Tibial nerve (tissue), 4 donors: ENCODE results near the gene SUSD1.

Experiments used
- CTCF ChIP-seq, 5 experiments: fragments of 200-600 bp in 3 of 5; fragments of 450-650 bp in 2 of 5; sonication (generic) in 3 of 5; IDR thresholded peaks; one replicate each; pipeline ENCODE4 v1.5.1; 2016 to 2019; ENCODE audit warnings: antibody characterized with exemption in 5 of 5, mild to moderate bottlenecking in 3 of 5, moderate library complexity in 2 of 5
- EP300 ChIP-seq, 2 donors: sonication (generic); formaldehyde crosslinking; IDR thresholded peaks; one replicate each; pipeline ENCODE4 v1.6.1; 2017; ENCODE audit warnings: antibody characterized with exemption in 2 of 2, mild to moderate bottlenecking in 1 of 2
- POLR2A ChIP-seq, 2 donors: fragments of 450-650 bp; IDR thresholded peaks; one replicate each; pipeline ENCODE4 v1.6.1; 2017; ENCODE audit warnings: antibody characterized with exemption in 2 of 2, mild to moderate bottlenecking in 2 of 2, moderate library complexity in 2 of 2

GRCh38 chr9:112078432-112078831 lies 96.7 kb downstream of the SUSD1 start:
- TF ChIP-seq EP300 (IDR thresholded peaks at IDR 0.05): no peak
- no peak for TF ChIP-seq POLR2A (IDR thresholded peaks at IDR 0.05)
- no peak for TF ChIP-seq CTCF (IDR thresholded peaks at IDR 0.05)
